ENCODE measurements around the gene CSF2. TPM values are rescaled to one million over a fixed set of nuclear protein-coding genes. Genes with fewer than 3 reads are reported as not detected.
"Not testable (repeated sequence)": the region's sequence is repeated elsewhere in the genome, so short reads cannot be mapped to it uniquely, and the experiment has no call there.

CSF2 gene
- polyA plus RNA-seq, 12 donors, result not detected

DNA sequence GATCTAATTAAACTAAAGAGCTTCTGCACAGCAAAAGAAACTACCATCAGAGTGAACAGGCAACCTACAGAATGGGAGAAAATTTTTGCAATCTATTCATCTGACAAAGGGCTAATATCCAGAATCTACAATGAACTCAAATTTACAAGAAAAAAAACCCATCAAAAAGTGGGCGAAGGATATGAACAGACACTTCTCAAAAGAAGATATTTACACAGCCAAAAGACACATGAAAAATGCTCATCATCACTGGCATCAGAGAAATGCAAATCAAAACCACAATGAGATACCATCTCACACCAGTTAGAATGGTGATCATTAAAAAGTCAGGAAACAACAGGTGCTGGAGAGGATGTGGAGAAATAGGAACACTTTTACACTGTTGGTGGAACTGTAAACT is 34.9 kb downstream of the CSF2 start:
- DNase-seq, result not testable (repeated sequence)

- not testable (repeated sequence) for DNase-seq
Measured at GRCh38 chr5:132108957-132109356, 35.4 kb downstream of the CSF2 start.

- DNase-seq, result no peak
Measured at GRCh38 chr5:132109494-132110053, 36.0 kb downstream of the CSF2 start.

- no peak for DNase-seq
Measured at GRCh38 chr5:132110195-132110594, 36.6 kb downstream of the CSF2 start.

- DNase-seq, result no peak
Measured at GRCh38 chr5:132110930-132111329, 37.3 kb downstream of the CSF2 start.

DNA sequence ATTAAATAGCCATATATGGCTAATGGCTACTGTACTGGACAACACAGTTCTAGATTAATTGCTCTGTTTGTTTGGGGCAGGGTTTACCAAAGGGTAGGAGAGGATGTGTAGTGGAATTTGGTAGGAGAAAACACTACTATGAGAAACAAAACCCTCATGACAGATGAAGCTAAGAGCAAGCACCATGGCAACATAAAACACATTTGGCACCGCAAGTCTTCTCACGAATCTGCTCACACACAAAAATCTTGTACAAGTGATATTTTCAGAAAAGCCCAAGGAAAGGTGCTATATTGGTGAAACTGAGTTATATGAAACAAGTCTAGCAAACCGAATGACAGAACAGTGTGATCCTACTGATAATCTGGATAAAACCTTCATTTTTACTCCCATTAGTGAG is 38.5 kb downstream of the CSF2 start:
- DNase-seq, result no peak

GRCh38 chr5:132114150-132115121 is 40.8 kb downstream of the CSF2 start:
- DNase-seq, result no peak

DNA sequence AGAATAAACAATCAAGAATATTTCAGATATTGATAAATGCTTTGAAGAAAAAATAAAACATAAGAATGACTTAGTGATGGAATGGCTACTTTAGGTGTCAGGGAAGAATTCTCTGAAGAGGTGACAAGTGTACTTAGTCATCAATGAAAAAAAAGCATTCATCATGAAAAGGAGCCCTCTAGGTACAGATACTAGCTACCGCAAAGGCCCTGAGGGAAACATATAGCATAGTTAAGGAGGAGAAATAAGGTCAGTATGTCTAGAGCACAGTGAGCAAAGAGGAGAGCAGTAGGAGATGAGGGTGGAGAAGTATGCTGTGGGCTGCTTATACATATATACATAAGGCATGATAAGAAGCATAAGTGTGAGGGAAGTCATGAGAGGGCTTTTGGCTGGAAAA is 41.8 kb downstream of the CSF2 start:
- DNase-seq, result no peak

DNA sequence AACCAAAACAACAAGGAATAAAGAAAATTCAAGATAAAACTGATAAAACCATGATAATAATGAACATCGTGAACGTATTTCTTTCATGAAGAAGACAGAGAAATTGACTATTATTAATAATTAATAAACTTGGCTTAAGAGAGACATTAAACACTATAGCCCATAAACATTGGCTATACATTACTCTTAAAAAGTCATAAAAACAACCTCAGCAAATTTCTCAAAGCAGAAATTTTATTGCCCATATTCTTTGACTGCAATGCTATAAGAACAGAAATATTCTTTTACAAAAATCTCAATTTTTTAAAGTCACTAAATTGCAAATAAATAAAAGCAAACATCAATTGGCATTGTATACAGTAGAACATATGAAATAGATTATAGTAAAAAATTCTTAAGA is 42.5 kb downstream of the CSF2 start:
- DNase-seq, result no peak

GRCh38 chr5:132116909-132117489 is 43.4 kb downstream of the CSF2 start:
- not testable (repeated sequence) for DNase-seq

- not testable (repeated sequence) for DNase-seq
Measured at GRCh38 chr5:132120717-132121116, 47.1 kb downstream of the CSF2 start.

DNA sequence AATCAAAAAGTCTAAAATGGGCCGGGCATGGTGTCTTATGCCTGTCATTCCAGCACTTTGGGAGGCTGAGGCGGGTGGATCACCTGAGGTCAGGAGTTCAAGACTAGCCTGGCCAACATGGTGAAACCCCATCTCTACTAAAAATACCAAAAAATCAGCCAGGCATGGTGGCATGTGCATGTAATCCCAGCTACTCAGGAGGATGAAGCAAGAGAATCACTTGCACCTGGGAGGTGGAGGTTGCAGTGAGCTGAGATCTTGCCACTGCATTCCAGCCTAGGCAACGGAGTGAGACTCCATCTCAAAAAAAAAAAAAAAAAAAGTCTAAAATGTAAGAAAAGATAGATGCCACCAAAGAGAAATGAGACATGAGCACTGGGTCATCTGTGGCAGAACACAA is 49.4 kb downstream of the CSF2 start:
- DNase-seq, result not testable (repeated sequence)

- DNase-seq, result not testable (repeated sequence)
Measured at GRCh38 chr5:132123578-132123977, 50.0 kb downstream of the CSF2 start.

Other genes starting within 250 kb of the CSF2 start
- under 1 TPM in 2 of 12 donors, not detected in 10; 0.50 to 0.65 TPM for gene MEIKIN, start 128.1 kb upstream of the CSF2 start, polyA plus RNA-seq (ENCODE audit: insufficient read length in 12 of 12)
- 1 to 10 TPM in 1 of 12 donors, under 1 TPM in 9, not detected in 2; 0.28 to 1.9 (median 0.67) TPM for gene ACSL6, start 62.1 kb upstream of the CSF2 start, polyA plus RNA-seq (ENCODE audit: insufficient read length in 12 of 12)
- not detected for gene IL3, start 13.1 kb upstream of the CSF2 start, polyA plus RNA-seq (ENCODE audit: insufficient read length in 12 of 12)
- 10 to 100 TPM in 11 of 12 donors, not detected in 1; 31.0 to 87.0 (median 60.9) TPM for gene P4HA2, start 154.1 kb downstream of the CSF2 start, polyA plus RNA-seq (ENCODE audit: insufficient read length in 12 of 12)
- 100 to 1,000 TPM in 1 of 12 donors, 10 to 100 TPM in 10, not detected in 1; 41.6 to 104 (median 47.7) TPM for gene PDLIM4, start 183.9 kb downstream of the CSF2 start, polyA plus RNA-seq (ENCODE audit: insufficient read length in 12 of 12)
- gene SLC22A4, start 220.6 kb downstream of the CSF2 start, polyA plus RNA-seq (ENCODE audit: insufficient read length in 12 of 12), result 1 to 10 TPM in 10 of 12 donors, not detected in 2; 2.3 to 5.0 (median 3.7) TPM